Panc1 (cell line): ENCODE data around the gene ITGB6. TPM values are rescaled to one million over a fixed set of nuclear protein-coding genes. Genes with fewer than 3 reads are reported as not detected.
"Not testable (repeated sequence)": the region's sequence is repeated elsewhere in the genome, so short reads cannot be mapped to it uniquely, and the experiment has no call there.

Source experiments
- ATAC-seq: fragments of 200-7000 bp; cut with Tn5 transposase; 2 replicates; pipeline ENCODE4 v1.9.1; 2020; ENCODE audit warnings: mild to moderate bottlenecking, moderate library complexity
- BruUV-seq: library from RNA; stranded (reverse); fragments of 400-500 nt; replicated peaks from 2 replicates; lab custom pipeline; 2021; lab: Mats Ljungman, UMichigan
- CTCF ChIA-PET: fragments of 300-600 bp; sonication (Branson Sonifier 250); formaldehyde crosslinking; loops from one replicate; lab custom pipeline; 2022; ENCODE audit warnings: antibody characterized with exemption; lab: Charles Lee
- POLR2A ChIA-PET: fragments of 300-600 bp; sonication (Branson Sonifier 250); formaldehyde crosslinking; loops from one replicate; lab custom pipeline; 2022; ENCODE audit warnings: antibody characterized with exemption; lab: Charles Lee
- DNase-seq: peaks from one replicate; pipeline ENCODE4 v3.0.0-alpha.2; 2010; ENCODE audit warnings: low read depth, low spot score
- H3K27ac ChIP-seq: 2 replicates; pipeline ENCODE4 v1.5.1; 2011; ENCODE audit warnings: mild to moderate bottlenecking, low read length, inconsistent platforms
- H3K27me3 ChIP-seq: fragments of 200-500 bp; sonication (Bioruptor generic); 2 replicates; pipeline ENCODE4 v1.6.0; 2014; ENCODE audit warnings: low read length, inconsistent platforms; ENCODE audit not compliant: control insufficient read depth, insufficient read depth
- H3K36me3 ChIP-seq: fragments of 200-500 bp; sonication (Bioruptor generic); 2 replicates; pipeline ENCODE4 v1.5.1; 2014; ENCODE audit warnings: inconsistent platforms, mild to moderate bottlenecking, low read length, moderate library complexity; ENCODE audit not compliant: control insufficient read depth, insufficient read depth
- H3K4me1 ChIP-seq: 2 replicates; pipeline ENCODE4 v1.5.1; 2011; ENCODE audit warnings: inconsistent platforms, mild to moderate bottlenecking, low read length, moderate library complexity; ENCODE audit not compliant: control insufficient read depth, insufficient read depth
- H3K4me3 ChIP-seq, 2 experiments: 2 replicates each; pipeline ENCODE4 v1.5.1; 2011 to 2012; ENCODE audit warnings: low read depth in 2 of 2, low read length in 2 of 2, mild to moderate bottlenecking in 2 of 2, inconsistent platforms in 1 of 2, moderate library complexity in 1 of 2
- H3K9me3 ChIP-seq: fragments of 200-500 bp; sonication (Bioruptor generic); 2 replicates; pipeline ENCODE4 v1.5.1; 2014; ENCODE audit warnings: low read depth, mild to moderate bottlenecking, inconsistent platforms, low read length, moderate library complexity; ENCODE audit not compliant: control insufficient read depth, insufficient read depth
- POLR2AphosphoS5 ChIP-seq: IDR thresholded peaks from 2 replicates; pipeline ENCODE4 v1.6.1; 2012; ENCODE audit warnings: mild to moderate bottlenecking, low read depth, low read length, moderate library complexity
- SIN3A ChIP-seq: IDR thresholded peaks from 2 replicates; pipeline ENCODE4 v1.6.1; 2012; ENCODE audit warnings: low read depth, mild to moderate bottlenecking, low read length, moderate library complexity, borderline replicate concordance; ENCODE audit not compliant: insufficient read depth
- TCF7L2 ChIP-seq: IDR thresholded peaks from 2 replicates; pipeline ENCODE4 v1.6.1; 2011; ENCODE audit warnings: mild to moderate bottlenecking, low read depth, low read length, inconsistent platforms
- in situ Hi-C: cut with HindIII; loops from 2 replicates; pipeline ENCODE4 v1.10.0; 2016; ENCODE audit warnings: low sequenced_read_pairs, low pct_unique_long_range_greater_than_20kb
- intact Hi-C: fragments of 100-400 bp; cut with micrococcal nuclease; formaldehyde crosslinking; loops from one replicate; pipeline ENCODE4 v1.10.0; 2022; ENCODE audit not compliant: unreplicated experiment
- total RNA-seq: library from RNA; stranded (reverse); gene quantifications from one replicate; pipeline ENCODE4 v1.2.1, GENCODE V29; 2021; ENCODE audit not compliant: unreplicated experiment
- TF ChIP-seq, protein P1 (sequence below): fragments of 450-650 bp; IDR thresholded peaks from 2 replicates; pipeline ENCODE4 v1.5.1; 2017; ENCODE audit warnings: mild to moderate bottlenecking
- TF ChIP-seq, protein P2 (sequence below), 2 experiments: IDR thresholded peaks; 2 replicates each; pipeline ENCODE4 v1.6.1; 2011 to 2012; ENCODE audit warnings: low read depth in 2 of 2, control low read depth in 1 of 2, low read length in 1 of 2, mild to moderate bottlenecking in 1 of 2, moderate library complexity in 1 of 2; ENCODE audit not compliant: insufficient read depth in 1 of 2

Gene ITGB6
- total RNA-seq, 1 experiment from 2014 or later = 0.08 TPM

DNA sequence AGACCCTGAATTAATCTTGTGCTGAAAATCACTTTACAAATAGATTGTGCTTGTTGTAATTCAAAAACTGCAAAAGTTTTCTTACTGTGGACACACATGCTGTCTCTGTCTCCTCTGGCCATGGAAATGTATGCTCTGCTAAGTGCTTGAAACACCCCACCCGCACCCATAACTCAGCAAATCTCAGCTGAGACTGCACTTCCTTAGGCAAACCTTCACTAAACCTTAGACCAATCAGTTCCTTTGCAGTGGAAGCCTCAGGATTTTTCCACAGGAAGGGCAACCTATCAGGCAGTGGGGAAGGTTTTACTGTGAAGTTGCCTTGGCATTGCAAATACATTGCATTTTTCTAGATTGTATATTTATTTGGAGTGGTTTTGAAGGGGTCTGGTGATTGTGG is 75.5 kb downstream of the ITGB6 start:
- no peak for ATAC-seq
- Histone ChIP-seq H3K27me3 (no peaks in the 10 kb centered on the region), H3K27ac (no peak overlapping the region), H3K9me3 (no peaks in the 10 kb centered on the region), H3K4me3 (no peak overlapping the region), H3K36me3 (no peaks in the 10 kb centered on the region), H3K4me1 (no peaks in the 10 kb centered on the region)
- BruUV-seq = no TSS peak
- TF ChIP-seq TCF7L2 (no peak), POLR2AphosphoS5 (no peak), SIN3A (no peak)
- TF ChIP-seq, protein P1, sequence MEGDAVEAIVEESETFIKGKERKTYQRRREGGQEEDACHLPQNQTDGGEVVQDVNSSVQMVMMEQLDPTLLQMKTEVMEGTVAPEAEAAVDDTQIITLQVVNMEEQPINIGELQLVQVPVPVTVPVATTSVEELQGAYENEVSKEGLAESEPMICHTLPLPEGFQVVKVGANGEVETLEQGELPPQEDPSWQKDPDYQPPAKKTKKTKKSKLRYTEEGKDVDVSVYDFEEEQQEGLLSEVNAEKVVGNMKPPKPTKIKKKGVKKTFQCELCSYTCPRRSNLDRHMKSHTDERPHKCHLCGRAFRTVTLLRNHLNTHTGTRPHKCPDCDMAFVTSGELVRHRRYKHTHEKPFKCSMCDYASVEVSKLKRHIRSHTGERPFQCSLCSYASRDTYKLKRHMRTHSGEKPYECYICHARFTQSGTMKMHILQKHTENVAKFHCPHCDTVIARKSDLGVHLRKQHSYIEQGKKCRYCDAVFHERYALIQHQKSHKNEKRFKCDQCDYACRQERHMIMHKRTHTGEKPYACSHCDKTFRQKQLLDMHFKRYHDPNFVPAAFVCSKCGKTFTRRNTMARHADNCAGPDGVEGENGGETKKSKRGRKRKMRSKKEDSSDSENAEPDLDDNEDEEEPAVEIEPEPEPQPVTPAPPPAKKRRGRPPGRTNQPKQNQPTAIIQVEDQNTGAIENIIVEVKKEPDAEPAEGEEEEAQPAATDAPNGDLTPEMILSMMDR = no peak
- TF ChIP-seq, protein P2, sequence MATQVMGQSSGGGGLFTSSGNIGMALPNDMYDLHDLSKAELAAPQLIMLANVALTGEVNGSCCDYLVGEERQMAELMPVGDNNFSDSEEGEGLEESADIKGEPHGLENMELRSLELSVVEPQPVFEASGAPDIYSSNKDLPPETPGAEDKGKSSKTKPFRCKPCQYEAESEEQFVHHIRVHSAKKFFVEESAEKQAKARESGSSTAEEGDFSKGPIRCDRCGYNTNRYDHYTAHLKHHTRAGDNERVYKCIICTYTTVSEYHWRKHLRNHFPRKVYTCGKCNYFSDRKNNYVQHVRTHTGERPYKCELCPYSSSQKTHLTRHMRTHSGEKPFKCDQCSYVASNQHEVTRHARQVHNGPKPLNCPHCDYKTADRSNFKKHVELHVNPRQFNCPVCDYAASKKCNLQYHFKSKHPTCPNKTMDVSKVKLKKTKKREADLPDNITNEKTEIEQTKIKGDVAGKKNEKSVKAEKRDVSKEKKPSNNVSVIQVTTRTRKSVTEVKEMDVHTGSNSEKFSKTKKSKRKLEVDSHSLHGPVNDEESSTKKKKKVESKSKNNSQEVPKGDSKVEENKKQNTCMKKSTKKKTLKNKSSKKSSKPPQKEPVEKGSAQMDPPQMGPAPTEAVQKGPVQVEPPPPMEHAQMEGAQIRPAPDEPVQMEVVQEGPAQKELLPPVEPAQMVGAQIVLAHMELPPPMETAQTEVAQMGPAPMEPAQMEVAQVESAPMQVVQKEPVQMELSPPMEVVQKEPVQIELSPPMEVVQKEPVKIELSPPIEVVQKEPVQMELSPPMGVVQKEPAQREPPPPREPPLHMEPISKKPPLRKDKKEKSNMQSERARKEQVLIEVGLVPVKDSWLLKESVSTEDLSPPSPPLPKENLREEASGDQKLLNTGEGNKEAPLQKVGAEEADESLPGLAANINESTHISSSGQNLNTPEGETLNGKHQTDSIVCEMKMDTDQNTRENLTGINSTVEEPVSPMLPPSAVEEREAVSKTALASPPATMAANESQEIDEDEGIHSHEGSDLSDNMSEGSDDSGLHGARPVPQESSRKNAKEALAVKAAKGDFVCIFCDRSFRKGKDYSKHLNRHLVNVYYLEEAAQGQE (IDR thresholded peaks at IDR 0.05; ENCODE audit: insufficient read depth in 1 of 2, low read depth in 2 of 2, low read length in 1 of 2) = no peak
- no peak for DNase-seq
- intact Hi-C loops (no loop called here), in situ Hi-C loops (no loop called here)
- CTCF ChIA-PET = no interaction called here
- POLR2A ChIA-PET = no interaction called here

DNA sequence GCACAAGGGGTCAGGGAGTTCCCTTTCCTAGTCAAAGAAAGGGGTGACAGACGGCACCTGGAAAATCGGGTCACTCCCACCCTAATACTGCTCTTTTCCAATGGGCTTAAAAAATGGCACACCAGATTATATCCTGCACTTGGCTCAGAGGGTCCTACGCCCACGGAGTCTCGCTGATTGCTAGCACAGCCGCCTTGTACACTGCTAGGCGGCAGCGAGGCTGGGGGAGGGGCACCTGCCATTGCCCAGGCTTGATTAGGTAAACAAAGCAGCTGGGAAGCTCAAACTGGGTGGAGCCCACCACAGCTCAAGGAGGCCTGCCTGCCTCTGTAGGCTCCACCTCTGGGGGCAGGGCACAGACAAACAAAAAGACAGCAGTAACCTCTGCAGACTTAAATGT is 85.4 kb downstream of the ITGB6 start:
- H3K4me3 ChIP-seq, in situ Hi-C loops, ATAC-seq, H3K4me1 ChIP-seq, BruUV-seq, H3K27ac ChIP-seq, H3K27me3 ChIP-seq, POLR2A ChIA-PET, CTCF ChIA-PET, DNase-seq, H3K36me3 ChIP-seq, H3K9me3 ChIP-seq: not testable (repeated sequence)
- intact Hi-C loops = loop anchor here (5.0 kb wide), 1 partner anchor 158 kb away; no protein-coding TSS in a partner anchor

DNA sequence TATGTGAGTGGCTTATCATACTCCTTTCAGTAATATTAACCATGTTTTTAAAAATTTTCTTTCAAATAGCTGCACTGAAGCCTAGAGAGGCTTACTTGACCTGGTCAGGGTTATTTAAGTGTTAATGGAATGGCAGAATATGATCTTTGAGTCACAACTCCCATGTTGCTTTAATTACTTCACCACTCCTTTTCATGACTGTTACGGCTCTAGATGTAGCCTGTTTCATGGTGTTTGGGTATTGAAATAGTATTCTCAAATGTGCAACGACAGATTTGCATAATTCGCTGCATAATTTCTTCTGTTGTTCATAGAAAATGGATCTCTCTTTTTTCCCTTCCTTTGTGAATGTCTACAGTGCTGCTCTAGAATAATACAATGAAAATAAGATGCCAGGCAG is 86.1 kb downstream of the ITGB6 start:
- Histone ChIP-seq H3K4me1 (no peaks in the 10 kb centered on the region; the same call in none of the 2 replicates), H3K36me3 (no peaks in the 10 kb centered on the region), H3K4me3 (no peak overlapping the region), H3K9me3 (no peaks in the 10 kb centered on the region), H3K27ac (peak overlapping the region; percentile 34; the same call in 1 of the 2 replicates), H3K27me3 (no peaks in the 10 kb centered on the region)
- ChIA-PET CTCF (no interaction called here), POLR2A (no interaction called here)
- in situ Hi-C loops = no loop called here
- intact Hi-C loops = loop anchor here (5.0 kb wide), 1 partner anchor 158 kb away; no protein-coding TSS in a partner anchor
- no peak for DNase-seq
- BruUV-seq = no TSS peak
- TF ChIP-seq, protein P1 = no peak
- TF ChIP-seq TCF7L2 (no peak), SIN3A (no peak), POLR2AphosphoS5 (no peak)
- TF ChIP-seq, protein P2 (IDR thresholded peaks at IDR 0.05; ENCODE audit: insufficient read depth in 1 of 2, low read depth in 2 of 2, low read length in 1 of 2) = no peak
- ATAC-seq = no peak
